HT1080 (cell line): ENCODE measurements around the gene NDUFS8. TPM values are rescaled to one million over a fixed set of nuclear protein-coding genes. Genes with fewer than 3 reads are reported as not detected.

Experiments used
- DNase-seq: peaks from one replicate; pipeline ENCODE4 v3.0.0-alpha.2; 2015; ENCODE audit warnings: low read depth
- total RNA-seq: library from RNA; depleted of rRNA; stranded (reverse); fragments of >200 nt; shearing (Covaris generic); gene quantifications from 2 replicates; pipeline ENCODE4 v1.2.3, GENCODE V29; 2014

Gene NDUFS8
- total RNA-seq, 1 experiment from 2014 or later: 304 TPM

GRCh38 chr11:68035266-68035876, 4.9 kb downstream of the NDUFS8 start:
- no peak for DNase-seq

- DNase-seq: no peak
These were observed 5.7 kb downstream of the NDUFS8 start for GRCh38 chr11:68036141-68036716.

- DNase-seq: no peak
These were observed 6.3 kb downstream of the NDUFS8 start for GRCh38 chr11:68036717-68037239.

GRCh38 chr11:68037411-68038225, 7.1 kb downstream of the NDUFS8 start:
- DNase-seq: no peak

- no peak for DNase-seq
These were observed 7.8 kb downstream of the NDUFS8 start for GRCh38 chr11:68038226-68038717.

GRCh38 chr11:68038718-68039525, 8.4 kb downstream of the NDUFS8 start, which contains the start of gene TCIRG1:
TSS of gene TCIRG1 (plus strand) at chr11:68039025. CDS start at chr11:68041272, 2,247 bp downstream.
- peak; percentile 84 for DNase-seq

GRCh38 chr11:68039526-68040086, 9.1 kb downstream of the NDUFS8 start:
- no peak for DNase-seq

- peak; percentile 72 for DNase-seq
These were observed 9.8 kb downstream of the NDUFS8 start for GRCh38 chr11:68040101-68040956.

- no peak for DNase-seq
These were observed 10.6 kb downstream of the NDUFS8 start for GRCh38 chr11:68040957-68041591.

GRCh38 chr11:68041617-68042218, 11.2 kb downstream of the NDUFS8 start:
- no peak for DNase-seq

GRCh38 chr11:68042219-68043028, 11.9 kb downstream of the NDUFS8 start:
- no peak for DNase-seq

GRCh38 chr11:68043029-68043348, 12.5 kb downstream of the NDUFS8 start:
- no peak for DNase-seq

- DNase-seq: no peak
These were observed 13.1 kb downstream of the NDUFS8 start for GRCh38 chr11:68043349-68044144.

GRCh38 chr11:68044145-68044813, 13.8 kb downstream of the NDUFS8 start:
- DNase-seq: no peak

- DNase-seq: no peak
These were observed 14.4 kb downstream of the NDUFS8 start for GRCh38 chr11:68044898-68045351.

- no peak for DNase-seq
These were observed 17.2 kb downstream of the NDUFS8 start for GRCh38 chr11:68047437-68048290.
